Body of pancreas (tissue), 4 donors: Measurements from ENCODE around the gene FGF14.

Source experiments
- CTCF ChIP-seq, 7 experiments: fragments of 450-650 bp in 4 of 7; fragments of 200-600 bp in 3 of 7; sonication (generic) in 3 of 7; IDR thresholded peaks; one replicate each; pipeline ENCODE4 v1.5.1; 2016 to 2019; ENCODE audit warnings: antibody characterized with exemption in 7 of 7
- POLR2A ChIP-seq, 3 donors: fragments of 450-650 bp; IDR thresholded peaks; one replicate each; pipeline ENCODE4 v1.6.1; 2016; ENCODE audit warnings: antibody characterized with exemption in 3 of 3, mild to moderate bottlenecking in 2 of 3

GRCh38 chr13:101751488-101751887, 650.4 kb downstream of the FGF14 start:
- TF ChIP-seq CTCF (IDR thresholded peaks at IDR 0.05) (no peak), POLR2A (IDR thresholded peaks at IDR 0.05) (no peak)
